Right lobe of liver (tissue), 6 donors: ENCODE data around the gene DLGAP3. TPM values are rescaled to one million over a fixed set of nuclear protein-coding genes. Genes with fewer than 3 reads are reported as not detected.

Experiments
- ATAC-seq, 4 donors: fragments of 200-7000 bp; cut with Tn5 transposase; one replicate each; pipeline ENCODE4 v1.9.1; 2020; ENCODE audit warnings: mild to moderate bottlenecking in 4 of 4, moderate library complexity in 4 of 4
- DNase-seq, 3 donors: peaks; one replicate each; pipeline ENCODE4 v3.0.0-alpha.2; 2020
- H3K27ac ChIP-seq, 3 donors: fragments of 200-600 bp; one replicate each; pipeline ENCODE4 v1.8.0; 2022
- H3K27me3 ChIP-seq, 2 donors: fragments of 200-600 bp; one replicate each; pipeline ENCODE4 v1.8.0; 2022
- H3K36me3 ChIP-seq, 4 donors: fragments of 200-600 bp; sonication (generic) in 1 of 4; one replicate each; pipeline versions ENCODE4 v1.5.1 to v1.8.0; 2017 to 2022; ENCODE audit warnings: control low read depth in 1 of 4
- H3K4me1 ChIP-seq, 4 donors: fragments of 200-600 bp; sonication (generic) in 1 of 4; one replicate each; pipeline versions ENCODE4 v1.5.1 to v1.8.0; 2017 to 2022; ENCODE audit warnings: control low read depth in 1 of 4
- H3K4me3 ChIP-seq, 3 donors: fragments of 200-600 bp; one replicate each; pipeline ENCODE4 v1.8.0; 2022
- H3K9me3 ChIP-seq, 4 donors: fragments of 200-600 bp; sonication (generic) in 1 of 4; one replicate each; pipeline versions ENCODE4 v1.5.1 to v1.8.0; 2017 to 2022; ENCODE audit warnings: control low read depth in 1 of 4
- POLR2A ChIP-seq: fragments of 450-650 bp; IDR thresholded peaks from one replicate; pipeline ENCODE4 v1.6.1; 2017; ENCODE audit warnings: antibody characterized with exemption, mild to moderate bottlenecking
- WGBS: methylation state at CpG from one replicate; pipeline ENCODE4 v1.1.6; 2018; ENCODE audit warnings: low coverage, low lambda C conversion rate; ENCODE audit not compliant: insufficient coverage; ENCODE audit errors: missing lambda C conversion rate; 5-methylcytosine and 5-hydroxymethylcytosine counted together
- intact Hi-C, 2 donors: fragments of 100-400 bp; cut with DNase I; formaldehyde crosslinking; loops; one replicate each; pipeline versions ENCODE4 v1.11.2 to v1.14.1; 2022
- total RNA-seq, 6 experiments: library from RNA; depleted of rRNA in 2 of 6; stranded (reverse); fragments of >200 nt in 2 of 6; fragmentation: NEBNext Ultra II Directional in 3 of 6; extraction: Animal tissue kit (Norgen Biotek cat#: 25700) in 3 of 6; gene quantifications; one replicate each; pipeline versions ENCODE4 v1.1.0 to v1.2.4, GENCODE V29; 2016 to 2023
- TF ChIP-seq, protein P1 (sequence below), 4 donors: fragments of 200-600 bp in 3 of 4; fragments of 450-650 bp in 1 of 4; IDR thresholded peaks; one replicate each; pipeline versions ENCODE4 v1.5.1 to v1.8.0; 2016 to 2022; ENCODE audit warnings: antibody characterized with exemption in 4 of 4, mild to moderate bottlenecking in 2 of 4
- donor health status: DM: no; HTN: yes; CAD: no.
- donor health status: DM: no; HTN: no; CAD: no.
- donor health status: DM: no; HTN: no; CAD: no.
- donor health status: DM: no; HTN: yes; CAD: no.
- donor health status: DM: no; HTN: yes; CAD: no.

DLGAP3 gene
- total RNA-seq, 6 experiments from 2014 or later: 0.07 to 0.13 TPM; not detected in 4

DNA sequence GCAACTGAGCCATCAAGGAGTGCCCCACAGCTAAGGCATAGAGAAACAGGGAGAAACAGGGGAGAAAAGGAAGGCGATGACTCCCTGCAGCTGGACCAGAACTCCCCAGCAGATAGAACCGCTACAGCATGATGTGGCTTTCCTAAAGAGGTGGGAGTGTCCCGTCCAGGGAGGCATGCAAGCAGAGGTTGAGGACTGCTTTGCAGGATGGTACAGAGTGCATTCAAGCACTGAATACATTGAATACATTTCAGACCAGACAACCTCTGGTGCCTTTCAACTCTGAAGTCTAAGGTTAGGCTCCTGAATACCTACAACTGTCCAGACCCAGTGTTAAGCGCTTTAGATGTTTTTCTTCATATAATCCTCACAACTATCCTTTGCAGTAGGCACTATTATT is 13.3 kb downstream of the DLGAP3 start:
- Histone ChIP-seq H3K4me1 (no peaks in the 10 kb centered on the region), H3K4me3 (no peak overlapping the region), H3K27me3 (no peaks in the 10 kb centered on the region), H3K36me3 (no peaks in the 10 kb centered on the region), H3K27ac (no peak overlapping the region), H3K9me3 (no peaks in the 10 kb centered on the region)
- intact Hi-C loops: no loop called here
- TF ChIP-seq POLR2A: no peak
- TF ChIP-seq, protein P1, sequence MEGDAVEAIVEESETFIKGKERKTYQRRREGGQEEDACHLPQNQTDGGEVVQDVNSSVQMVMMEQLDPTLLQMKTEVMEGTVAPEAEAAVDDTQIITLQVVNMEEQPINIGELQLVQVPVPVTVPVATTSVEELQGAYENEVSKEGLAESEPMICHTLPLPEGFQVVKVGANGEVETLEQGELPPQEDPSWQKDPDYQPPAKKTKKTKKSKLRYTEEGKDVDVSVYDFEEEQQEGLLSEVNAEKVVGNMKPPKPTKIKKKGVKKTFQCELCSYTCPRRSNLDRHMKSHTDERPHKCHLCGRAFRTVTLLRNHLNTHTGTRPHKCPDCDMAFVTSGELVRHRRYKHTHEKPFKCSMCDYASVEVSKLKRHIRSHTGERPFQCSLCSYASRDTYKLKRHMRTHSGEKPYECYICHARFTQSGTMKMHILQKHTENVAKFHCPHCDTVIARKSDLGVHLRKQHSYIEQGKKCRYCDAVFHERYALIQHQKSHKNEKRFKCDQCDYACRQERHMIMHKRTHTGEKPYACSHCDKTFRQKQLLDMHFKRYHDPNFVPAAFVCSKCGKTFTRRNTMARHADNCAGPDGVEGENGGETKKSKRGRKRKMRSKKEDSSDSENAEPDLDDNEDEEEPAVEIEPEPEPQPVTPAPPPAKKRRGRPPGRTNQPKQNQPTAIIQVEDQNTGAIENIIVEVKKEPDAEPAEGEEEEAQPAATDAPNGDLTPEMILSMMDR (IDR thresholded peaks at IDR 0.05): no peak
- WGBS: 83% methylated on average over 1 of the region's 4 CpGs
- no peak for DNase-seq
- ATAC-seq: no peak

DNA sequence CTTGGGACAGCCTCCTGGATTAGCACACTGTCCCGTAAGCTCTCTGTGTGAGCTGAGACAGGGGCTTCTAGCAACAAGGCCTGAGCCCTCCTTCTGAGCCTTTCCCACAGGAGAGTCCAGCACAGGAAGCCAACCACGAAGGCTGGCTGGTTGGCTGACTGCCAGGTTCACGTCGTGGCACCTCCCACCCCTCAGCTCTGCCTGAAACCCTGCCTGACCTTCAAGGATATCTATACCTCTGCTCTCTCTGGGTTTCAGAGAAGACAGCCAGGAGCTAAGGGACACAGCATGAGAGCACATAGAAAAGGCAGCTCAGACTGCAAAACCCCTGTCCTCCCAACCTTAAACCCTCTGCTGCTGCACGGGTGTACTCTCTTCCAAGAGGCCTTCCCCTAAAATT is 13.9 kb downstream of the DLGAP3 start:
- WGBS: 18% methylated on average over 4 of the region's 5 CpGs
- Histone ChIP-seq H3K27ac (no peak overlapping the region), H3K4me1 (no peaks in the 10 kb centered on the region), H3K27me3 (no peaks in the 10 kb centered on the region), H3K4me3 (no peak overlapping the region), H3K9me3 (no peaks in the 10 kb centered on the region), H3K36me3 (no peaks in the 10 kb centered on the region)
- no peak for DNase-seq
- intact Hi-C loops: no loop called here
- no peak for ATAC-seq
- no peak for TF ChIP-seq POLR2A
- TF ChIP-seq, protein P1 (IDR thresholded peaks at IDR 0.05): no peak

DNA sequence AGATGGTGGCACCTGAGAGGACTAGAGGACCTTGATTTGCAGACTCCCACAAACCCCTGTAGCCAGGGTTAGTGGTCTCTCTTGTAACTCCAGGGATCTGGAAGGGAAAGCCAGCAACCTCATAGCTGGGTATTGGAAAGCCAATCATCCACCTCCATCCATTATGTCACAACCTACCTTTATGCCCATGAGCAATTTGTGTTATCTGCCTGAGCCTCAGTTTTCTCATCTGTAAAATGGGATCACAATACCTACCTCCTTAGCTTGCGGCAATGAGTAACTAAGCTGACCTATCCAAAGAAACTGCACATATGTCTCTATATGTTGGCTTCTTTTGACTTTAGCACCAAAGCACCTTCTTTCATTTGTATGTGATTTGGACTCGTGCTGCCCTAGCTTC is 14.5 kb downstream of the DLGAP3 start:
- Histone ChIP-seq H3K27me3 (no peaks in the 10 kb centered on the region), H3K27ac (no peak overlapping the region), H3K4me3 (no peak overlapping the region), H3K9me3 (no peaks in the 10 kb centered on the region), H3K4me1 (no peaks in the 10 kb centered on the region), H3K36me3 (no peaks in the 10 kb centered on the region)
- ATAC-seq (no peak), DNase-seq (no peak)
- 80% methylated on average over 1 of the region's 2 CpGs for WGBS
- intact Hi-C loops: no loop called here
- TF ChIP-seq, protein P1 (IDR thresholded peaks at IDR 0.05): no peak
- no peak for TF ChIP-seq POLR2A

DNA sequence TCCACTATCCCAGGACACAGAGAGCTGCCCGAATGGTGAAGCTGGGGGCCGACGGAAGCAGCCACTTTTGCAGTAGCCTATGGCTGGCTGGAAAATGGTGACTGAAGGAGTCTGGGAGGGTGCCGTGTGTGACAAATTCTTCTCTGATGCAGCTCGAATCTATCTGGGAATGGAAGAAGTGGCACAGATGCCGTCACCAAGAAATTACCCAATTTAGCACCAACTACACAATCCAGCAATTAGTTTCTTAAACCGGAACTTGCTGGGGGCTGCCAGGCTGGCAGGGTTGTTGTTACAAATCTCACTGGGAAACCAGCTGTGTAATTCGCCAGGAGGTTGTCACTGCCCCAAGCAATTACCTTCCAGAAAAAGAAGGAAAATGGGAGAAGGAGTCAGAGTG is 18.0 kb downstream of the DLGAP3 start:
- ATAC-seq (no peak), DNase-seq (no peak)
- Histone ChIP-seq H3K4me3 (no peak overlapping the region), H3K27ac (no peak overlapping the region), H3K4me1 (no peaks in the 10 kb centered on the region), H3K27me3 (no peaks in the 10 kb centered on the region), H3K36me3 (no peaks in the 10 kb centered on the region), H3K9me3 (no peaks in the 10 kb centered on the region)
- WGBS: 70% methylated on average over 5 of the region's 8 CpGs
- TF ChIP-seq POLR2A: no peak
- TF ChIP-seq, protein P1 (IDR thresholded peaks at IDR 0.05): no peak
- intact Hi-C loops: no loop called here

DNA sequence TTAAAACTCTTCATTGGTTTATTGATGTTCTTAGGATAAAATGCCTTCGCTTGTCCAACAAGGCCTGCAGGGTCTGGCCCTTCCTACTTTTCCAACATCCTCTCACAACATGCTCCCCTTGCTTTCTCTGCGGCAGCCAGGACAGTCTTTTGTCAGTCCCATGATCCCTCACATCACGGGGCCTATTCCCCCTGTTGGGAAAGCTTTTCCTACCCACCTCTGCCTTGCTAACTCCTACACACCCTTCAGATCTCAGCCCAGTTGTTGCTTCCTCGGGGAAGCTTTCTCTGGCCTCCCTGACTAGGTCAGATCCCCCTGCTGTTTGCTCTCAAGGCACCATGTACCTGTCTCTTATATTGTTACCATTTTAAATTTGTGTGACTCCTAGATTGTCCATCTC is 19.0 kb downstream of the DLGAP3 start:
- no peaks in the 10 kb centered on the region for H3K36me3 ChIP-seq
- ATAC-seq (no peak), DNase-seq (no peak)
- H3K4me3 ChIP-seq: no peak overlapping the region
- H3K27ac ChIP-seq: no peak overlapping the region
- H3K4me1 ChIP-seq: no peaks in the 10 kb centered on the region
- H3K9me3 ChIP-seq: no peaks in the 10 kb centered on the region
- H3K27me3 ChIP-seq: no peaks in the 10 kb centered on the region
- 42% methylated on average over 4 of the region's 4 CpGs for WGBS
- intact Hi-C loops: no loop called here
- no peak for TF ChIP-seq POLR2A
- TF ChIP-seq, protein P1 (IDR thresholded peaks at IDR 0.05): no peak
